ENCODE data around the gene RNF215. TPM values are rescaled to one million over a fixed set of nuclear protein-coding genes. Genes with fewer than 3 reads are reported as not detected.
"Not testable (repeated sequence)": the region's sequence is repeated elsewhere in the genome, so short reads cannot be mapped to it uniquely, and the experiment has no call there.

RNF215 gene
- total RNA-seq, 2 donors from 2014 or later = 11.4 to 11.6 TPM

DNA sequence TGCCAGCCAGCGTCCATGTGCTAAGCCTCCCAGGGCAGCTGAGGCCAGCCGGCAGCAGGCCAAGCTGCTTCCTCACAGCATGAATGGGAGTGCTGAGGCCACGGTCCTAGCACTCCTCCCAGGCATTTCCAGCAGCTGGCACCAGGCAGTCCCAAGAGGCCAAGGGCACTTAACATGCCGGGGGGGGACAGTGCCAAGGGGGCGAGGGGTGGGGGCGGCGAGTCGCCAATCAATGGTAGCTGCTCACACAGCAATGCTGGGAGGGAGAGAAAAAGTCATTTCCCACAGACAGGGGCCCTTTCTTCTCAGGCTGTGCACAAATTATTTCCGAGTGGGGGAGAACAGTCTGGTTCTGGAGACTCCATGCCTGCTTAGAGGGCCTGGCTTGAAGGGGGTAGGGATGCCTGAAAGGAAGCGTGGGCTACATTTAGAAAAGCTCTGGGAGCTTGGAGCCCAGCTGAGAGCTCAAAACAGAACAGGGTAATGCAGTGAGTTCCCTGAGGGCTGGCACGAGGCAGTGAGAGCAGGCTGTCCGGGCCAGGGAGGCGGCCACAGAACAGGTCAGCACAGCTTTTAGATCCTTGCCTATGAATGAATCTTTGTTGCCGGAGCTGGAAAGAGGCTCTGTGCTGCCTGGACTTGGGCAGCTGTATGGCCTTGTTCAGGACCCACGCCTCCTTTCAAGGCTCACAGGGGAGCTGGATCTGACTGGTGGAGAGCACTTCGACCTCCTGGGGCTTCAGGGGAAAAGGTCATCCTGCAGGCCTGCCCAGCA, 46.1 kb downstream of the RNF215 start:
- Histone ChIP-seq H3K4me1 (ENCODE audit: control insufficient read depth in 1 of 2, low read depth in 2 of 2) (peaks cover 9 to 26% of the 10 kb centered on the region in 2 donors), H3K36me3 (peaks cover 91% of the 10 kb centered on the region), H3K27ac (peak overlapping the region; percentile 50 to 69), H3K27me3 (replicated peaks; ENCODE audit: insufficient read depth) (no peaks in the 10 kb centered on the region), H3K9me3 (no peaks in the 10 kb centered on the region), H3K4me3 (no peak overlapping the region)
- no peak for TF ChIP-seq CTCF (IDR thresholded peaks at IDR 0.05)
- ATAC-seq (ENCODE audit: insufficient number of reproducible peaks, low FRiP score, low read depth) = peak; percentile 56
- peak; percentile 57 for DNase-seq (ENCODE audit: low spot score)

- Histone ChIP-seq H3K4me3 (no peak overlapping the region), H3K27ac (no peak overlapping the region), H3K9me3 (no peaks in the 10 kb centered on the region), H3K4me1 (ENCODE audit: control insufficient read depth in 1 of 2, low read depth in 2 of 2) (peaks cover 9 to 26% of the 10 kb centered on the region in 2 donors), H3K36me3 (peaks cover 91% of the 10 kb centered on the region), H3K27me3 (replicated peaks; ENCODE audit: insufficient read depth) (no peaks in the 10 kb centered on the region)
- no peak for TF ChIP-seq CTCF (IDR thresholded peaks at IDR 0.05)
- ATAC-seq (ENCODE audit: insufficient number of reproducible peaks, low FRiP score, low read depth) = no peak
- DNase-seq (ENCODE audit: low spot score) = no peak
These were observed 48.4 kb downstream of the RNF215 start for GRCh38 chr22:30338802-30339201.

- H3K27ac ChIP-seq; DNase-seq (ENCODE audit: low spot score); H3K9me3 ChIP-seq; H3K27me3 ChIP-seq (replicated peaks; ENCODE audit: insufficient read depth); H3K4me3 ChIP-seq; ATAC-seq (ENCODE audit: insufficient number of reproducible peaks, low FRiP score, low read depth): not testable (repeated sequence)
- H3K4me1 ChIP-seq (ENCODE audit: control insufficient read depth in 1 of 2, low read depth in 2 of 2) = peaks cover 9 to 26% of the 10 kb centered on the region in 2 donors
- peaks cover 91% of the 10 kb centered on the region for H3K36me3 ChIP-seq
These were observed 48.9 kb downstream of the RNF215 start for GRCh38 chr22:30338341-30338740.

DNA sequence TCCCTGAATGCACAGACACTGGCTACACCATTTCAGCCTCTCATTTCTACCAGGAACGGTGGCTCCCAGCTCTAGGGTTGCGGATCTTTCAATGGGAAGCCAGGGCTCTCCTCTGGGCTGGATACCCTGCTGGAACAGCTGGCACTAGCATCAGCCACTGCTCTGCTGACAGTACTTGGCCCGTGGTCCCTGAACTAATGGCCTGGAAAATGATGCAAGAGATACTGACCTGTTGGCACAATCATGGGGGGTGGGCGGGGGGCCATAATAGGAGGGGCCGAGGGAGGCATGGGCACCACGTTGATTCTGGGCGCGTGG, 49.8 kb downstream of the RNF215 start:
- no peak overlapping the region for H3K27ac ChIP-seq

GRCh38 chr22:30336752-30337460, 50.3 kb downstream of the RNF215 start:
- DNase-seq (ENCODE audit: low spot score) (no peak), ATAC-seq (ENCODE audit: insufficient number of reproducible peaks, low FRiP score, low read depth) (no peak)
- no peak overlapping the region for H3K4me3 ChIP-seq
- no peak overlapping the region for H3K27ac ChIP-seq
- no peaks in the 10 kb centered on the region for H3K9me3 ChIP-seq
- H3K36me3 ChIP-seq = peaks cover 86% of the 10 kb centered on the region
- H3K27me3 ChIP-seq (replicated peaks; ENCODE audit: insufficient read depth) = no peaks in the 10 kb centered on the region
- H3K4me1 ChIP-seq (ENCODE audit: control insufficient read depth in 1 of 2, low read depth in 2 of 2) = peaks cover 6 to 20% of the 10 kb centered on the region in 2 donors
- TF ChIP-seq CTCF (IDR thresholded peaks at IDR 0.05) = no peak

More for the DNA sequence above, 49.8 kb downstream of the RNF215 start:
- ATAC-seq (ENCODE audit: insufficient number of reproducible peaks, low FRiP score, low read depth) (no peak), DNase-seq (ENCODE audit: low spot score) (no peak)
- H3K36me3 ChIP-seq = peaks cover 88% of the 10 kb centered on the region
- H3K4me3 ChIP-seq = no peak overlapping the region
- no peaks in the 10 kb centered on the region for H3K27me3 ChIP-seq (replicated peaks; ENCODE audit: insufficient read depth)
- H3K9me3 ChIP-seq = no peaks in the 10 kb centered on the region
- peaks cover 8 to 25% of the 10 kb centered on the region in 2 donors for H3K4me1 ChIP-seq (ENCODE audit: control insufficient read depth in 1 of 2, low read depth in 2 of 2)
- no peak for TF ChIP-seq CTCF (IDR thresholded peaks at IDR 0.05)

Measured in thoracic aorta (tissue), 2 donors.